HepG2 (cell line): ENCODE results near the gene SSNA1. TPM values are rescaled to one million over a fixed set of nuclear protein-coding genes. Genes with fewer than 3 reads are reported as not detected.

Experiments
- EEA1 ChIP-seq: sonication (generic); formaldehyde crosslinking; IDR thresholded peaks from 2 replicates; pipeline ENCODE4 v1.5.1; 2020; ENCODE audit warnings: mild to moderate bottlenecking, missing genetic modification reagents, borderline replicate concordance
- FOXP1 ChIP-seq, 2 experiments: fragments of 450-650 bp in 1 of 2; IDR thresholded peaks; 2 replicates each; pipeline ENCODE4 v1.6.1; 2017 to 2018; ENCODE audit warnings: antibody characterized with exemption in 1 of 2
- GTF2F1 ChIP-seq: fragments of 150-350 bp; IDR thresholded peaks from 2 replicates; pipeline ENCODE4 v1.6.1; 2014; ENCODE audit warnings: low read length
- IRX3 ChIP-seq: sonication (generic); formaldehyde crosslinking; IDR thresholded peaks from 2 replicates; pipeline ENCODE4 v1.8.1; 2023; ENCODE audit warnings: mild to moderate bottlenecking, low read depth, missing genetic modification reagents, borderline replicate concordance
- KAT2B ChIP-seq: fragments of 150-350 bp; IDR thresholded peaks from 2 replicates; pipeline ENCODE4 v1.6.1; 2014; ENCODE audit warnings: low read depth, low read length, borderline replicate concordance
- PAWR ChIP-seq: sonication (generic); formaldehyde crosslinking; IDR thresholded peaks from 2 replicates; pipeline ENCODE4 v1.4.0; 2020; ENCODE audit warnings: missing genetic modification reagents, mild to moderate bottlenecking, borderline replicate concordance
- SKIL ChIP-seq: sonication (generic); formaldehyde crosslinking; IDR thresholded peaks from 2 replicates; pipeline ENCODE4 v1.8.0; 2022; ENCODE audit warnings: missing genetic modification reagents, mild to moderate bottlenecking, moderate library complexity, borderline replicate concordance
- SRSF9 ChIP-seq: fragments of 200-400 bp; formaldehyde crosslinking; IDR thresholded peaks from 2 replicates; pipeline ENCODE4 v1.6.1; 2018; ENCODE audit warnings: borderline replicate concordance, mild to moderate bottlenecking, low read depth, low read length; ENCODE audit not compliant: insufficient read depth, poor library complexity, severe bottlenecking
- SRY ChIP-seq: sonication (generic); formaldehyde crosslinking; IDR thresholded peaks from 2 replicates; pipeline ENCODE4 v1.8.0; 2022; ENCODE audit warnings: mild to moderate bottlenecking, missing genetic modification reagents
- TAF15 ChIP-seq: fragments of 200-400 bp; formaldehyde crosslinking; IDR thresholded peaks from one replicate; pipeline ENCODE4 v1.6.1; 2018; ENCODE audit warnings: mild to moderate bottlenecking, low read depth, low read length; ENCODE audit not compliant: poor library complexity, severe bottlenecking
- TMF1 ChIP-seq: sonication (generic); formaldehyde crosslinking; IDR thresholded peaks from 2 replicates; pipeline ENCODE4 v1.8.1; 2022; ENCODE audit warnings: low read depth, missing genetic modification reagents
- TRIM22 ChIP-seq: fragments of 450-650 bp; IDR thresholded peaks from 2 replicates; pipeline ENCODE4 v1.6.1; 2017
- YY1 ChIP-seq: IDR thresholded peaks from 2 replicates; pipeline ENCODE4 v1.6.1; 2011; ENCODE audit warnings: low read length, low read depth, moderate library complexity, mild to moderate bottlenecking; ENCODE audit not compliant: insufficient read depth, insufficient replicate concordance
- ZBED4 ChIP-seq: sonication (generic); formaldehyde crosslinking; IDR thresholded peaks from 2 replicates; pipeline ENCODE4 v1.4.0; 2020; ENCODE audit warnings: missing genetic modification reagents, borderline replicate concordance
- ZBTB3 ChIP-seq: sonication (generic); formaldehyde crosslinking; IDR thresholded peaks from 2 replicates; pipeline ENCODE4 v1.4.0; 2020; ENCODE audit warnings: low read depth, mild to moderate bottlenecking, moderate library complexity, missing genetic modification reagents, borderline replicate concordance
- ZFAT ChIP-seq: sonication (generic); formaldehyde crosslinking; conservative IDR thresholded peaks from 2 replicates; pipeline ENCODE4 v1.8.1; 2023; ENCODE audit warnings: missing genetic modification reagents, inconsistent platforms
- ZNF343 ChIP-seq: sonication (generic); formaldehyde crosslinking; IDR thresholded peaks from 2 replicates; pipeline ENCODE4 v1.4.0; 2020; ENCODE audit warnings: mild to moderate bottlenecking, missing genetic modification reagents
- ZNF772 ChIP-seq: sonication (generic); formaldehyde crosslinking; IDR thresholded peaks from 2 replicates; pipeline ENCODE4 v1.5.0; 2020; ENCODE audit warnings: mild to moderate bottlenecking, missing genetic modification reagents
- polyA plus RNA-seq, 8 experiments: library from polyadenylated mRNA; depleted of rRNA in 3 of 8; stranded (reverse) in 7 of 8; unstranded in 1 of 8; fragments of >200 nt; fragmentation: Illumina TruSeq in 4 of 8; extraction: Trizol in 4 of 8; gene quantifications; 2 replicates each; pipeline versions ENCODE4 v1.2.1 to v1.2.3, GENCODE V29; 2011 to 2016; ENCODE audit warnings: low read depth in 4 of 8, missing spikeins in 1 of 8, mixed read lengths in 1 of 8; ENCODE audit not compliant: insufficient read depth in 1 of 8
- total RNA-seq, 5 experiments: library from RNA; depleted of rRNA; stranded (reverse); fragments of >200 nt; fragmentation: Illumina TruSeq; extraction: Trizol; gene quantifications; 2 replicates each; pipeline ENCODE4 v1.2.3, GENCODE V29; 2016; ENCODE audit warnings: low read depth in 1 of 5

SSNA1 gene
- total and polyA plus RNA-seq, 2 of the 13 experiments (the other 11 are each of a cell fraction or from before 2014, with no cell fraction given), result 35.9 to 49.4 TPM

- TF ChIP-seq TMF1 (no peak), FOXP1 (IDR thresholded peaks at IDR 0.05) (no peak), FOXP1 (CRISPR knock-in tag; IDR thresholded peaks at IDR 0.05) (no peak), YY1 (no peak), SKIL (CRISPR knock-in tag) (no peak), TRIM22 (no peak), ZNF343 (0 out of 2 replicates have a peak, but pooled peaks have one; percentile 23), ZFAT (CRISPR knock-in tag) (no peak), KAT2B (no peak), PAWR (CRISPR knock-in tag) (no peak), EEA1 (CRISPR knock-in tag) (no peak), GTF2F1 (no peak), IRX3 (CRISPR knock-in tag) (no peak), ZBED4 (CRISPR knock-in tag) (no peak), SRY (no peak), ZBTB3 (0 out of 2 replicates have a peak, but pooled peaks have one; percentile 38), TAF15 (no peak), SRSF9 (no peak), ZNF772 (no peak)
Measured at GRCh38 chr9:137218212-137218753, 29.8 kb downstream of the SSNA1 start (continued).
